OCI-LY3 (cell line): ENCODE results near the gene MTA1.

Experiments used
- H2AFZ ChIP-seq: fragments of 200-600, 300-600 bp; shearing (Covaris generic); 2 replicates; pipeline ENCODE4 v1.6.0; 2014; ENCODE audit warnings: antibody characterized with exemption, low read depth, low read length
- H3K27ac ChIP-seq: fragments of 200-600, 300-600 bp; sonication (generic); 2 replicates; pipeline ENCODE4 v1.5.1; 2014; ENCODE audit warnings: mild to moderate bottlenecking, low read length, moderate library complexity, mixed read lengths
- H3K27me3 ChIP-seq: fragments of 200-600, 300-600 bp; sonication (generic); 2 replicates; pipeline ENCODE4 v1.6.1; 2014; ENCODE audit warnings: low read depth, low read length, mixed read lengths
- H3K36me3 ChIP-seq: fragments of 200-600, 300-600 bp; sonication (generic); replicated peaks from 2 replicates; pipeline ENCODE3; 2014; ENCODE audit warnings: low read depth, low read length, mixed read lengths
- H3K4me1 ChIP-seq: fragments of 300-600, 200-600 bp; sonication (generic); 2 replicates; pipeline ENCODE4 v1.6.1; 2014; ENCODE audit warnings: low read length, mixed read lengths
- H3K4me2 ChIP-seq: fragments of 200-600, 300-600 bp; sonication (generic); 2 replicates; pipeline ENCODE4 v1.6.1; 2014; ENCODE audit warnings: low read length, mixed read lengths
- H3K4me3 ChIP-seq: fragments of 300-600, 200-600 bp; sonication (generic); 2 replicates; pipeline ENCODE4 v1.5.1; 2014; ENCODE audit warnings: antibody characterized with exemption, mild to moderate bottlenecking, low read length, moderate library complexity
- H3K79me2 ChIP-seq: fragments of 300-600, 200-600 bp; shearing (Covaris generic); 2 replicates; pipeline ENCODE4 v1.6.1; 2014; ENCODE audit warnings: mild to moderate bottlenecking, low read length, mixed read lengths
- H3K9ac ChIP-seq: fragments of 300-600, 200-600 bp; shearing (Covaris generic); 2 replicates; pipeline ENCODE4 v1.6.0; 2014; ENCODE audit warnings: mild to moderate bottlenecking, low read length, moderate library complexity
- H3K9me3 ChIP-seq: fragments of 200-600, 300-600 bp; shearing (Covaris generic); 2 replicates; pipeline ENCODE4 v1.6.1; 2014; ENCODE audit warnings: low read length, mixed read lengths; ENCODE audit not compliant: insufficient read depth
- H4K20me1 ChIP-seq: fragments of 200-600, 300-600 bp; sonication (generic); 2 replicates; pipeline ENCODE4 v1.6.1; 2016; ENCODE audit warnings: low read length, mixed read lengths; ENCODE audit not compliant: insufficient read depth
- EZH2phosphoT487 ChIP-seq: fragments of 200-600 bp; shearing (Covaris generic); IDR thresholded peaks from 2 replicates; pipeline ENCODE4 v1.6.1; 2018; ENCODE audit warnings: antibody characterized with exemption, mixed run types, low read depth
- TF ChIP-seq, protein P1 (sequence below): fragments of 200-600, 300-600 bp; sonication (generic); IDR thresholded peaks from 2 replicates; pipeline ENCODE4 v1.5.1; 2014; ENCODE audit warnings: antibody characterized with exemption, low read length, low read depth

MTA1 gene

DNA sequence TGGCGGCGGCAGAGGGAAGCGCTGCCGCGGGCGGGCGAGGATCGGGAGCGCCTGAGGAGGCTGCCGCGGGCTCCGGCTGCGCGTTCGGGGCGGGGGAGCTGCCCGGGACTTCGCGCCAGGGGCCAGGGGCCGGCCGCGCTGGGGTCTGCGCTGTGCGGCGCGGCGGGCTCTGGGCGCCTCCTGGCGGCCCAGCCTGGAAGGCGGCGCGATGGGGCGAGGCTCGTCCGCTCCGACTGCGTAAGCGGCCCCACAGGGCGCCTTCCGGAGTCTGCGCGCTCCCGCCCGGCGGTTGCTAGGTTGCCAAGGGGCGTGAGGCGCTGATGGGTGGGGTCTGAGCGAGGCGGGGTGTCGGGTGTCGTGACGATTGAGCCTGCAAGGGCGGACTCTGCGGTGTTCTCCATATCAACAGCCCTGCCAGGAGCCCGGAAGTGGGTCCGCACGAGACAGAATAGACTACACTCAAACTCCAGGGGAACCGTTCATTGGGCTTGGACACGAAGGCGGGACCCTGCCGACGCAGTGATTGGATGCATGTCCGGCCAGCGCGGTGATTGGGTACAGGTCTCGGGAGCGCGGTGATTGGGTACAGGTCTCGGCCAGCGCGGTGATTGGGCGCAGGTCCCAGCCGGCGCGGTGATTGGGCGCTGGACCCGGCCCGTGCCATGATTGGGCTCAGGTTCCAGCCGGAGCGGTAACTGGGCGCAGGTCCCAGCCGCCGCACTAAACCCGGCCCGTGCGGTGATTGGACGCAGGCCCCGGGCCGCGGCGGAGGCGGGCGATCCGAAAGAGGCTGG is 71.1 kb downstream of the MTA1 start, which contains the start of gene TEDC1:
TSS of gene TEDC1 (plus strand) at position 675 of the 794 bp plus-strand sequence. CDS start 130 bp downstream, outside the sequence.
- H3K27me3 ChIP-seq = peaks cover 9% of the 10 kb centered on the region
- H3K79me2 ChIP-seq = peaks cover 21% of the 10 kb centered on the region
- peak within 1 kb of the TSS; percentile 90 for H3K9ac ChIP-seq
- no peaks in the 10 kb centered on the region for H3K9me3 ChIP-seq
- no peak for TF ChIP-seq EZH2phosphoT487
- TF ChIP-seq, protein P1, sequence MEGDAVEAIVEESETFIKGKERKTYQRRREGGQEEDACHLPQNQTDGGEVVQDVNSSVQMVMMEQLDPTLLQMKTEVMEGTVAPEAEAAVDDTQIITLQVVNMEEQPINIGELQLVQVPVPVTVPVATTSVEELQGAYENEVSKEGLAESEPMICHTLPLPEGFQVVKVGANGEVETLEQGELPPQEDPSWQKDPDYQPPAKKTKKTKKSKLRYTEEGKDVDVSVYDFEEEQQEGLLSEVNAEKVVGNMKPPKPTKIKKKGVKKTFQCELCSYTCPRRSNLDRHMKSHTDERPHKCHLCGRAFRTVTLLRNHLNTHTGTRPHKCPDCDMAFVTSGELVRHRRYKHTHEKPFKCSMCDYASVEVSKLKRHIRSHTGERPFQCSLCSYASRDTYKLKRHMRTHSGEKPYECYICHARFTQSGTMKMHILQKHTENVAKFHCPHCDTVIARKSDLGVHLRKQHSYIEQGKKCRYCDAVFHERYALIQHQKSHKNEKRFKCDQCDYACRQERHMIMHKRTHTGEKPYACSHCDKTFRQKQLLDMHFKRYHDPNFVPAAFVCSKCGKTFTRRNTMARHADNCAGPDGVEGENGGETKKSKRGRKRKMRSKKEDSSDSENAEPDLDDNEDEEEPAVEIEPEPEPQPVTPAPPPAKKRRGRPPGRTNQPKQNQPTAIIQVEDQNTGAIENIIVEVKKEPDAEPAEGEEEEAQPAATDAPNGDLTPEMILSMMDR = peak; percentile 50
- peaks cover 11% of the 10 kb centered on the region for H4K20me1 ChIP-seq
- H3K4me2 ChIP-seq = peak within 1 kb of the TSS; percentile 93
- peak within 1 kb of the TSS; percentile 92 for H3K4me3 ChIP-seq
- H3K27ac ChIP-seq = peak within 1 kb of the TSS; percentile 76
- H3K36me3 ChIP-seq = peaks cover 6% of the 10 kb centered on the region
- peak within 1 kb of the TSS; percentile 30; the same call in 1 of the 2 replicates for H2AFZ ChIP-seq
- H3K4me1 ChIP-seq = peaks cover 31% of the 10 kb centered on the region

DNA sequence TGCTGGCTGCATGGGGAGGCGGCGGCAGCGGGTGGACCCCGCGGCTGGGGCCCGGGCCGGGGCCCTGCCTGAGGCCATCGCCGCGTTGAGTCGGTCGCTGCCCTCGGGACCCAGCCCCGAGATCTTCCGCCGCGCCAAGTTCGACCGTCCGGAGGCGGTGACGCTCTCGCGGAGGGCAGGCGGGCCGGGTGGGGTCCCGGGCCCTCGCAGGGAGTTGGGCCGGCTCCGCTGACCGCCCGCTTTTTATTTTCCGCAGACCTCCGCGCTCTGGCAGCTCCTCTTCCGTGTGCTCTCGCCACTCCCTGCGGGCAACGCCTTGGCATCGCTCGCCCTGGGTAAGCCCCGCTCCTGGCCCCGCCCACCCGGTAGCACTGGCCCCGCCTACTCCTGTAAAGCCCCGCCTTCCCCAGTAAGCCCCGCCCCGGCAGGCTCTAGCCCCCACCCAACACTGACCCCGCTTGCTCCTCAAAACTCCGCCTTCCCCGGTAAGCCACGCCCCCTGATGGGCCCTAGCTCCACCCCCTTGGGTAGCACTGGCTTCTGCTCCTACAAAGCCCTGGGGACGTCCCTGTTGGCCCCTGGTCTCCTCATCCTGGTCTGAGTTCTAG is 71.8 kb downstream of the MTA1 start:
- TF ChIP-seq, protein P1 = no peak
- no peak for TF ChIP-seq EZH2phosphoT487
- Histone ChIP-seq H4K20me1 (peaks cover 11% of the 10 kb centered on the region), H3K79me2 (peaks cover 21% of the 10 kb centered on the region), H3K4me1 (peaks cover 24% of the 10 kb centered on the region), H3K9me3 (no peaks in the 10 kb centered on the region), H3K4me2 (peak overlapping the region; percentile 89), H3K4me3 (peak overlapping the region; percentile 89), H3K27ac (peak overlapping the region; percentile 76), H2AFZ (peak overlapping the region; percentile 30; the same call in 1 of the 2 replicates), H3K27me3 (peaks cover 2% of the 10 kb centered on the region), H3K36me3 (peaks cover 6% of the 10 kb centered on the region), H3K9ac (peak overlapping the region; percentile 90)

DNA sequence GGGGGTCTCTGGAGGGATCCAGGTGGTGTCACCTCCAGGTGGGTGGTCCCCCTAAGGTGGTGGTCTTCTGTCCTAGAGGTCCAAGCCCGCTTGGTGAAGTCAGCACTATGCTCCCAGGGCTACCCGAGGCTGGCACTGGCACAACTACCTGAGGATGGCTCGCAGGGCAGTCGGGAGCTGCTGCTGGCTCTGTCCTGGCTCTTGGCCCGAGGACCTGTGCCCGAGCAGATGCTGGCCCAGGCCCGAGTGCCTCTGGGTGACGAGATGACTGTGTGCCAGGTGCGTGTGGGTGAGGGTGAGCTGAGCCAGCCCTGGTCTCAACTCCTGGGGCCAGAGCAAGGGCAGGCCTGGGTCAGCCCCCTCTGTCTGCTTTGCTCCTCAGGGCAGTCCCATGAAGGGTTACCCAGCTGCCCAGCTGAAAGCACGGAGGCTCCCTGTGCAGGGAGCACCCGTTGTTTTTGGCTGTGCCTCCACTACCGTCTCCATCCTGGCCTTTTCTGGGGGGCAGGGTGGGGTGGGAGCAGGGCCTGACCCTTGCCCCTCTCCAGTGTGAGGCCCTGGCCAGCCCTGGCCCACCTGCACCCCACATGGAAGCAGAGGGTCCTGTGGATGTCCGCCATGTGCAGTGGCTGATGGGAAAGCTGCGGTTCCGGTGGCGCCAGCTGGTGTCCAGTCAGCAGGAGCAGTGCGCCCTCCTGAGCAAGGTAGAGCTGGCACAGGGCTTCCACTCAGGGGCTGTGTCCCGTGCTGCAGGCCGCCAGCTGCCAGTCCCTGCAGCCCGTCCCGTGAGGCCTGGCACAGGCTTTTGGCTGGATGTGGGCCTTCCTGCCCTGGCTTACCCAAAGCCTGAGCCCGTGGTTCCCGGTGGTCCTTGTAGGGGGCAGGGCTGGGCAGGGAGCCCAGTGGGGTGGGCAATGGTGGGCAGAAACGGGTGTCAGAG is 72.7 kb downstream of the MTA1 start:
- H3K27ac ChIP-seq = peak overlapping the region; percentile 31; the same call in 1 of the 2 replicates
- H3K79me2 ChIP-seq = peaks cover 21% of the 10 kb centered on the region
- peak overlapping the region; percentile 89 for H3K4me3 ChIP-seq
- peaks cover 6% of the 10 kb centered on the region for H3K36me3 ChIP-seq
- peak overlapping the region; percentile 89 for H3K4me2 ChIP-seq
- TF ChIP-seq, protein P1 = no peak
- no peak for TF ChIP-seq EZH2phosphoT487
- H4K20me1 ChIP-seq = peaks cover 11% of the 10 kb centered on the region
- H3K9me3 ChIP-seq = no peaks in the 10 kb centered on the region
- peak overlapping the region; percentile 90 for H3K9ac ChIP-seq
- H3K27me3 ChIP-seq = no peaks in the 10 kb centered on the region
- H3K4me1 ChIP-seq = peaks cover 21% of the 10 kb centered on the region
- H2AFZ ChIP-seq = no peak overlapping the region
